ENCODE results near the gene APAF1.

Gene APAF1

DNA sequence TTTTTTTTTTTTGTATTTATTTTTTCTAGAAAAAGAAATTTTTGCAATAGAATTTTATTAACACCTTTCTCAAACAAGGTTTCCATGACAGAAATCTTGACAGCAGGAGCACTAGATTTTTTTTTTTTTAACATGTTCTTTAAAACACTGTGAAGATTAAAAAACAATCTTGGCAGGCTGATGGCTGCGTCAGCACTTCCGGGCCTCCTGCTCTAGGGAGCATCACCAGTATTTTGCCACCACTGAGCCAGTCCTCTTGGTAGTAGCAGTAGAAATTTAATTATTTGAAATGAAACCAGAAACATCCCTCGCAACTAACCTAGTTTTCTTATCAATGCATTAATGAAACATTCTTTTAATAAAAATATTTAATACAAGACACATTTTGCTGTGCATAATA is 99.6 kb downstream of the APAF1 start:
- Histone ChIP-seq H3K4me2 (ENCODE audit: insufficient read depth, low read length) (no peak overlapping the region), H3K9ac (ENCODE audit: low read depth, low read length) (no peak overlapping the region), H3K36me3 (ENCODE audit: insufficient read depth, low read length) (no peaks in the 10 kb centered on the region), H3K4me3 (ENCODE audit: low read depth in 1 of 2, low read length in 2 of 2) (no peak overlapping the region), H4K20me1 (ENCODE audit: insufficient read depth, low read length) (no peaks in the 10 kb centered on the region), H3K27me3 (ENCODE audit: insufficient read depth, low read length, poor library complexity) (peaks cover 9% of the 10 kb centered on the region), H3K4me1 (ENCODE audit: insufficient read depth, low read length) (no peaks in the 10 kb centered on the region), H3K27ac (ENCODE audit: low read length) (no peak overlapping the region), H3K79me2 (ENCODE audit: insufficient read depth, low read length) (no peaks in the 10 kb centered on the region), H2AFZ (ENCODE audit: low read depth, low read length) (no peak overlapping the region), H3K9me3 (ENCODE audit: insufficient read depth, low read length, severe bottlenecking) (no peaks in the 10 kb centered on the region)
- DNase-seq, result no peak
- no peak for TF ChIP-seq EZH2 (IDR thresholded peaks at IDR 0.05; ENCODE audit: borderline replicate concordance, low read depth, low read length, severe bottlenecking)
- TF ChIP-seq, protein P1, sequence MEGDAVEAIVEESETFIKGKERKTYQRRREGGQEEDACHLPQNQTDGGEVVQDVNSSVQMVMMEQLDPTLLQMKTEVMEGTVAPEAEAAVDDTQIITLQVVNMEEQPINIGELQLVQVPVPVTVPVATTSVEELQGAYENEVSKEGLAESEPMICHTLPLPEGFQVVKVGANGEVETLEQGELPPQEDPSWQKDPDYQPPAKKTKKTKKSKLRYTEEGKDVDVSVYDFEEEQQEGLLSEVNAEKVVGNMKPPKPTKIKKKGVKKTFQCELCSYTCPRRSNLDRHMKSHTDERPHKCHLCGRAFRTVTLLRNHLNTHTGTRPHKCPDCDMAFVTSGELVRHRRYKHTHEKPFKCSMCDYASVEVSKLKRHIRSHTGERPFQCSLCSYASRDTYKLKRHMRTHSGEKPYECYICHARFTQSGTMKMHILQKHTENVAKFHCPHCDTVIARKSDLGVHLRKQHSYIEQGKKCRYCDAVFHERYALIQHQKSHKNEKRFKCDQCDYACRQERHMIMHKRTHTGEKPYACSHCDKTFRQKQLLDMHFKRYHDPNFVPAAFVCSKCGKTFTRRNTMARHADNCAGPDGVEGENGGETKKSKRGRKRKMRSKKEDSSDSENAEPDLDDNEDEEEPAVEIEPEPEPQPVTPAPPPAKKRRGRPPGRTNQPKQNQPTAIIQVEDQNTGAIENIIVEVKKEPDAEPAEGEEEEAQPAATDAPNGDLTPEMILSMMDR (IDR thresholded peaks at IDR 0.05; ENCODE audit: borderline replicate concordance, extremely low read depth, low read length, poor library complexity, severe bottlenecking), result no peak
- no peak for ATAC-seq (ENCODE audit: insufficient read depth, low read depth)

DNA sequence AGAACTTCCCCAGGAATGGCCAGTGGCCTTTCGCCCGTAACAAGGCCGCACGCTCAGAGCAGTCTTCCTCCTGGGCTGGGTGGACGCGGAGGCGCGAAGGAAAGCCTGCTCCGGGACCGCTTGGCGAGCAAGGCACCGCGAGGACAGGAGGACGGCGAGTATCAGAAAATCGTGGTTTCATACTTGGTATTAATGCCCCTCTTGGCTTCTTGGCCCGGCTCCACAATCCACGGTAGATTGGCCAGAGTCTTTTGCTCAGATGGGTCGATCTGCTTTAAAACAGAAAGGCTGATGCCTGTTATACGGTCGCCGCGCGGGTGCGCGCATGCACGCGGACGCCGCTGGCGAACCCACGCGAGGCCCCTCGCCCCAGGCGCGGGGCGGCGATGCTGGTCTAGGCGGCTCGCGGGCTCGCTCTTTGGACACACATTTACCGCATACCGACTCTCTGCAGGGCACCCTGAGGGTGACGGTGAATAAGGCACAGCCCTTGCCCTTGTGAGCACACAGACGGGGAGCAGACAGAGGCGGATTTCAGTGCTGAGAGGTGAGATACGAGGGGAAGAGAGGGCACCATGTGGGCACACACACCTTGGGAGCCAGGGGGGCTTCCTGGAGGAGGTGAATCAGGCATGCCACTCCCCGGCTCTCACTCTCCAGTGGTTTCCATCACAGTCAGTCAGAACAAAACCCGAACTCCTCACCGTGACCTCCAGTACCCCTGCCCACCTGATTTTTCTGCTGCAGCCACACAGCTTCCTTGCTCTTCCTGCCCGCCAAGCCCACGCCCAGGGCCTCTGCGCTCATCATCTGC is 100.7 kb downstream of the APAF1 start:
- DNase-seq, result no peak
- Histone ChIP-seq H3K27ac (ENCODE audit: low read length) (no peak overlapping the region), H3K9me3 (ENCODE audit: insufficient read depth, low read length, severe bottlenecking) (no peaks in the 10 kb centered on the region), H3K27me3 (ENCODE audit: insufficient read depth, low read length, poor library complexity) (peaks cover 2% of the 10 kb centered on the region), H3K4me3 (ENCODE audit: low read depth in 1 of 2, low read length in 2 of 2) (no peak overlapping the region), H3K4me1 (ENCODE audit: insufficient read depth, low read length) (no peaks in the 10 kb centered on the region), H3K4me2 (ENCODE audit: insufficient read depth, low read length) (no peak overlapping the region), H3K79me2 (ENCODE audit: insufficient read depth, low read length) (no peaks in the 10 kb centered on the region), H4K20me1 (ENCODE audit: insufficient read depth, low read length) (no peaks in the 10 kb centered on the region), H2AFZ (ENCODE audit: low read depth, low read length) (no peak overlapping the region), H3K36me3 (ENCODE audit: insufficient read depth, low read length) (no peaks in the 10 kb centered on the region), H3K9ac (ENCODE audit: low read depth, low read length) (no peak overlapping the region)
- TF ChIP-seq, protein P1 (IDR thresholded peaks at IDR 0.05; ENCODE audit: borderline replicate concordance, extremely low read depth, low read length, poor library complexity, severe bottlenecking), result no peak
- no peak for TF ChIP-seq EZH2 (IDR thresholded peaks at IDR 0.05; ENCODE audit: borderline replicate concordance, low read depth, low read length, severe bottlenecking)
- no peak for ATAC-seq (ENCODE audit: insufficient read depth, low read depth)

DNA sequence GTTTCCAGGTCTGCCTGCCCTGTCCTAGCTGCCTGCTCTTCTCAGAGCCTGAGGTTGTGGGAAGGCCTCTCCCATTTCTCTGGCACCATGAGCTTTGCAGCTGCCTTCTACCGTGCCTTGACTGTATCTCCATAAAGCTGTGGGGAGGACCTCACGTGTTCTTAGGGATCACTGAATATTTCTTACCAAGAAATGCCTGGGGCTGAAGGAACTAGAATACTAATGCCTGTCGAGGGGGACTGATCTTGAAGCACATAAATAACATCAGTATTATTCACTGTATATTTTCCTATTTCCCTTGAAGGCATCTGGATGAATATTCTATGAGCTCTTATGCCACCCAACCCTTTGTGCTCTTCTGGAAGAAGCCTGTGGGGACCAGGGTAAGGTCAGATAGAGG is 103.4 kb downstream of the APAF1 start:
- no peak for ATAC-seq (ENCODE audit: insufficient read depth, low read depth)

More for the DNA sequence above, 103.4 kb downstream of the APAF1 start:
- H3K4me2 ChIP-seq (ENCODE audit: insufficient read depth, low read length), result no peak overlapping the region
- H3K27ac ChIP-seq (ENCODE audit: low read length), result no peak overlapping the region
- TF ChIP-seq EZH2 (IDR thresholded peaks at IDR 0.05; ENCODE audit: borderline replicate concordance, low read depth, low read length, severe bottlenecking), result no peak
- TF ChIP-seq, protein P1 (IDR thresholded peaks at IDR 0.05; ENCODE audit: borderline replicate concordance, extremely low read depth, low read length, poor library complexity, severe bottlenecking), result no peak
- H3K4me3 ChIP-seq (ENCODE audit: low read depth in 1 of 2, low read length in 2 of 2), result no peak overlapping the region
- H4K20me1 ChIP-seq (ENCODE audit: insufficient read depth, low read length), result no peaks in the 10 kb centered on the region
- H3K4me1 ChIP-seq (ENCODE audit: insufficient read depth, low read length), result no peaks in the 10 kb centered on the region
- no peak overlapping the region for H3K9ac ChIP-seq (ENCODE audit: low read depth, low read length)
- H3K27me3 ChIP-seq (ENCODE audit: insufficient read depth, low read length, poor library complexity), result peaks cover 2% of the 10 kb centered on the region
- no peaks in the 10 kb centered on the region for H3K79me2 ChIP-seq (ENCODE audit: insufficient read depth, low read length)
- no peaks in the 10 kb centered on the region for H3K36me3 ChIP-seq (ENCODE audit: insufficient read depth, low read length)
- DNase-seq, result no peak
- H3K9me3 ChIP-seq (ENCODE audit: insufficient read depth, low read length, severe bottlenecking), result no peaks in the 10 kb centered on the region
- no peak overlapping the region for H2AFZ ChIP-seq (ENCODE audit: low read depth, low read length)
